Smooth muscle cell (in vitro differentiated cells): Measurements from ENCODE around the gene ZSCAN26. TPM values are rescaled to one million over a fixed set of nuclear protein-coding genes. Genes with fewer than 3 reads are reported as not detected.
A peak's percentile ranks its signal among the peaks of the same experiment; 100 is the strongest.

Experiments used
- DNase-seq: peaks from one replicate; lab custom pipeline; 2025; ENCODE audit not compliant: unreplicated experiment; lab: John Stamatoyannopoulos, UW
- H2AFZ ChIP-seq: fragments of 200-600 bp; sonication (generic); 2 replicates; pipeline ENCODE4 v1.6.0; 2016; ENCODE audit warnings: antibody characterized with exemption, low read depth, mild to moderate bottlenecking
- H3F3A ChIP-seq: fragments of 200-600 bp; sonication (generic); 2 replicates; pipeline ENCODE4 v1.6.0; 2017; ENCODE audit warnings: antibody characterized with exemption, low read depth
- H3K27ac ChIP-seq: fragments of 200-600 bp; sonication (generic); 2 replicates; pipeline ENCODE4 v1.5.1; 2016; ENCODE audit warnings: low read depth, mild to moderate bottlenecking
- H3K27me3 ChIP-seq: fragments of 200-600 bp; sonication (generic); 2 replicates; pipeline ENCODE4 v1.6.1; 2016; ENCODE audit warnings: low read depth, mild to moderate bottlenecking
- H3K36me3 ChIP-seq: fragments of 200-600 bp; sonication (generic); 2 replicates; pipeline ENCODE4 v1.5.1; 2016; ENCODE audit warnings: low read depth
- H3K4me1 ChIP-seq: fragments of 200-600 bp; sonication (generic); 2 replicates; pipeline ENCODE4 v1.5.1; 2016; ENCODE audit warnings: low read depth
- H3K4me2 ChIP-seq: fragments of 200-600 bp; sonication (generic); 2 replicates; pipeline ENCODE4 v1.6.0; 2016; ENCODE audit warnings: mild to moderate bottlenecking
- H3K4me3 ChIP-seq: fragments of 200-600 bp; sonication (generic); 2 replicates; pipeline ENCODE4 v1.5.1; 2016; ENCODE audit warnings: mild to moderate bottlenecking
- H3K79me2 ChIP-seq: fragments of 200-600 bp; sonication (generic); 2 replicates; pipeline ENCODE4 v1.6.0; 2016; ENCODE audit warnings: low read depth, mild to moderate bottlenecking
- H3K9ac ChIP-seq: fragments of 200-600 bp; sonication (generic); 2 replicates; pipeline ENCODE4 v1.6.0; 2016; ENCODE audit warnings: low read depth
- H3K9me3 ChIP-seq: fragments of 200-600 bp; sonication (generic); replicated peaks from 2 replicates; pipeline ENCODE4 v1.5.1; 2016; ENCODE audit warnings: low read depth
- H4K20me1 ChIP-seq: fragments of 200-600 bp; sonication (generic); 2 replicates; pipeline ENCODE4 v1.6.0; 2016; ENCODE audit warnings: low read depth
- CTCF ChIP-seq: fragments of 200-600 bp; sonication (generic); IDR thresholded peaks from 2 replicates; pipeline ENCODE4 v1.5.1; 2017; ENCODE audit warnings: borderline replicate concordance, mild to moderate bottlenecking, antibody characterized with exemption; ENCODE audit not compliant: insufficient read depth, poor library complexity, severe bottlenecking
- WGBS: methylation state at CpG from one replicate; pipeline ENCODE4 v1.1.7; 2016; ENCODE audit warnings: low lambda C conversion rate; 5-methylcytosine and 5-hydroxymethylcytosine counted together
- polyA plus RNA-seq: library from polyadenylated mRNA; unstranded; fragments of >200 nt; fragmentation: Nextera tagmentation; extraction: Ambion mirVana; gene quantifications from 2 replicates; pipeline ENCODE4 v1.2.1, GENCODE V29; 2016
- total RNA-seq: library from RNA; depleted of rRNA; stranded (reverse); fragments of >200 nt; gene quantifications from 2 replicates; pipeline ENCODE4 v1.2.3, GENCODE V29; 2014

Gene ZSCAN26
- total and polyA plus RNA-seq, 2 experiments from 2014 or later: 10.7 to 16.1 TPM

GRCh38 chr6:28220257-28221133, 46.4 kb upstream of the ZSCAN26 start:
- Histone ChIP-seq H3K4me1 (peaks cover 9% of the 10 kb centered on the region), H3K4me3 (no peak overlapping the region), H3K4me2 (no peak overlapping the region), H2AFZ (peak overlapping the region; percentile 34), H3F3A (no peaks in the 10 kb centered on the region), H4K20me1 (no peaks in the 10 kb centered on the region), H3K9me3 (no peaks in the 10 kb centered on the region), H3K79me2 (no peaks in the 10 kb centered on the region), H3K27me3 (peaks cover 26% of the 10 kb centered on the region), H3K36me3 (no peaks in the 10 kb centered on the region), H3K27ac (no peak overlapping the region), H3K9ac (no peak overlapping the region)
- no peak for DNase-seq
- WGBS: 58% methylated on average over 6 of the region's 6 CpGs
- no peak for TF ChIP-seq CTCF

- DNase-seq: no peak
- H3K4me1 ChIP-seq: peaks cover 14% of the 10 kb centered on the region
- no peaks in the 10 kb centered on the region for H3F3A ChIP-seq
- H3K4me2 ChIP-seq: peak overlapping the region; percentile 98
- peaks cover 10% of the 10 kb centered on the region for H3K79me2 ChIP-seq
- peak overlapping the region; percentile 46 for H3K9ac ChIP-seq
- H3K27me3 ChIP-seq: peaks cover 17% of the 10 kb centered on the region
- H3K9me3 ChIP-seq: no peaks in the 10 kb centered on the region
- peak overlapping the region; percentile 93 for H2AFZ ChIP-seq
- H4K20me1 ChIP-seq: no peaks in the 10 kb centered on the region
- H3K36me3 ChIP-seq: peaks cover 7% of the 10 kb centered on the region
- WGBS: 60% methylated on average over 9 of the region's 9 CpGs
- TF ChIP-seq CTCF: no peak
- peak overlapping the region; percentile 40 for H3K27ac ChIP-seq
- peak overlapping the region; percentile 96 for H3K4me3 ChIP-seq
Measured at GRCh38 chr6:28224131-28225055, 42.5 kb upstream of the ZSCAN26 start.

GRCh38 chr6:28225056-28225834, 41.7 kb upstream of the ZSCAN26 start, which contains the start of gene ZSCAN9:
ZSCAN9 (plus strand) TSS chr6:28225275; CDS start chr6:28227085, 1,810 bp downstream.
- DNase-seq: peak; percentile 31
- no peaks in the 10 kb centered on the region for H3K9me3 ChIP-seq
- no peak for TF ChIP-seq CTCF
- WGBS: 1% methylated on average over 45 of the region's 45 CpGs
- peaks cover 11% of the 10 kb centered on the region for H3K27me3 ChIP-seq
- H3K79me2 ChIP-seq: peaks cover 10% of the 10 kb centered on the region
- H3F3A ChIP-seq: no peaks in the 10 kb centered on the region
- peak within 1 kb of the TSS; percentile 98 for H3K4me2 ChIP-seq
- H3K9ac ChIP-seq: peak within 1 kb of the TSS; percentile 46
- peak within 1 kb of the TSS; percentile 93 for H2AFZ ChIP-seq
- H4K20me1 ChIP-seq: no peaks in the 10 kb centered on the region
- H3K4me1 ChIP-seq: peaks cover 14% of the 10 kb centered on the region
- H3K4me3 ChIP-seq: peak within 1 kb of the TSS; percentile 96
- H3K36me3 ChIP-seq: peaks cover 7% of the 10 kb centered on the region
- H3K27ac ChIP-seq: peak within 1 kb of the TSS; percentile 40
